MCF 10A (cell line): ENCODE measurements around the gene COL4A4. TPM values are rescaled to one million over a fixed set of nuclear protein-coding genes. Genes with fewer than 3 reads are reported as not detected.

Source experiments
- Bru-seq: library from RNA; stranded (reverse); fragments of 400-500 nt; gene quantifications from one replicate; lab custom pipeline; 2021; lab: Mats Ljungman, UMichigan
- BruChase-seq, 2 experiments: library from RNA; stranded (reverse); fragments of 400-500 nt; gene quantifications; one replicate each; lab custom pipeline; 2021; lab: Mats Ljungman, UMichigan
- BruUV-seq: library from RNA; stranded (reverse); fragments of 400-500 nt; replicated peaks from 2 replicates; lab custom pipeline; 2021; lab: Mats Ljungman, UMichigan
- CTCF ChIA-PET: fragments of 300-600 bp; sonication (Branson Sonifier 250); formaldehyde crosslinking; extraction: SDS; loops from one replicate; lab custom pipeline; 2021; ENCODE audit warnings: antibody characterized with exemption, inconsistent platforms; lab: Yijun Ruan, JAX
- POLR2A ChIA-PET: fragments of 300-600, 350-650 bp; sonication (Branson Sonifier 250); formaldehyde crosslinking; extraction: SDS; loops from one replicate; lab custom pipeline; 2020; ENCODE audit warnings: antibody characterized with exemption, inconsistent platforms; lab: Yijun Ruan, JAX
- DNase-seq: peaks from one replicate; pipeline ENCODE4 v3.0.0-alpha.2; 2018; ENCODE audit not compliant: unreplicated experiment
- H3K27ac Mint-ChIP-seq: one replicate; pipeline ENCODE4 v1.8.0; 2022; ENCODE audit warnings: mild to moderate bottlenecking, low read depth, mixed read lengths; ENCODE audit not compliant: unreplicated experiment
- H3K27me3 Mint-ChIP-seq: one replicate; pipeline ENCODE4 v1.8.0; 2022; ENCODE audit warnings: mixed read lengths; ENCODE audit not compliant: insufficient read depth, unreplicated experiment
- H3K36me3 Mint-ChIP-seq: one replicate; pipeline ENCODE4 v1.8.0; 2022; ENCODE audit warnings: mild to moderate bottlenecking, moderate library complexity, mixed read lengths; ENCODE audit not compliant: insufficient read depth, unreplicated experiment
- H3K4me1 Mint-ChIP-seq: one replicate; pipeline ENCODE4 v1.8.0; 2022; ENCODE audit warnings: mixed read lengths; ENCODE audit not compliant: insufficient read depth, unreplicated experiment
- H3K4me3 Mint-ChIP-seq: one replicate; pipeline ENCODE4 v1.8.0; 2022; ENCODE audit warnings: mild to moderate bottlenecking, moderate library complexity, mixed read lengths; ENCODE audit not compliant: unreplicated experiment
- H3K9me3 Mint-ChIP-seq: one replicate; pipeline ENCODE4 v1.8.0; 2022; ENCODE audit warnings: mixed read lengths; ENCODE audit not compliant: unreplicated experiment
- CTCF ChIP-seq: fragments of 200-600 bp; IDR thresholded peaks from one replicate; pipeline ENCODE4 v1.8.0; 2022; ENCODE audit warnings: antibody characterized with exemption, mild to moderate bottlenecking; ENCODE audit not compliant: unreplicated experiment
- intact Hi-C: fragments of 100-400 bp; cut with micrococcal nuclease; formaldehyde crosslinking; loops from 2 replicates; pipeline ENCODE4 v1.14.1; 2022
- long read RNA-seq: library from polyadenylated mRNA; stranded (forward); transcript quantifications from one replicate; pipeline ENCODE4 v2.0.0, GENCODE V29; 2022
- total RNA-seq: library from RNA; stranded (reverse); gene quantifications from 2 replicates; pipeline ENCODE4 v1.2.3, GENCODE V29; 2022

COL4A4 gene
- total RNA-seq (0.25 and 0.30 TPM in 2 replicates), Bru-seq, nascent RNA (percentile 14 among the genes with signal in this experiment), BruChase-seq, experiment 1, labeled RNA remaining after a 6-hour chase (percentile 9 among the genes with signal in this experiment), BruChase-seq, experiment 2, labeled RNA remaining after a 2-hour chase (percentile 15 among the genes with signal in this experiment)
- long read RNA-seq, partial matches to known transcripts = 1 of 1 reads
- long read RNA-seq, other reads (novel, unspliced or antisense) = 0 of 1 reads

- Mint-ChIP-seq H3K27ac (no peak within 1 kb of the TSS), H3K4me3 (peak within 1 kb of the TSS; percentile 71), H3K36me3 (no peaks in the 10 kb centered on the region), H3K27me3 (peaks cover 42% of the 10 kb centered on the region), H3K9me3 (peaks cover 6% of the 10 kb centered on the region), H3K4me1 (no peaks in the 10 kb centered on the region)
- no TSS peak for BruUV-seq
- intact Hi-C loops = no loop called here
- no peak for TF ChIP-seq CTCF
- ChIA-PET POLR2A (interaction anchor here (1.2 kb wide), 1 partner anchor 63 kb away, joined by 3 read pairs; no protein-coding TSS in a partner anchor), CTCF (interaction anchor here (0.7 to 3.5 kb wide), 3 partner anchors 13 to 211 kb away, joined by 3 to 15 read pairs (median 3); no protein-coding TSS in a partner anchor)
- peak; percentile 43 for DNase-seq
Observed at GRCh38 chr2:227163998-227164762, at the start of gene COL4A4, which contains the start of gene COL4A3. Gene COL4A4, minus strand, starts transcription at chr2:227164205. Its CDS starts 16,722 bp downstream, at chr2:227147483. Gene COL4A3, plus strand, starts transcription at chr2:227164624. Its CDS starts 103 bp downstream, at chr2:227164727.

- no peaks in the 10 kb centered on the region for H3K4me1 Mint-ChIP-seq
- DNase-seq = no peak
- no peaks in the 10 kb centered on the region for H3K9me3 Mint-ChIP-seq
- ChIA-PET CTCF (no interaction called here), POLR2A (interaction anchor here (0.6 kb wide), 1 partner anchor 62 kb away, joined by 3 read pairs; no protein-coding TSS in a partner anchor)
- intact Hi-C loops = no loop called here
- no peak overlapping the region for H3K27ac Mint-ChIP-seq
- no peaks in the 10 kb centered on the region for H3K27me3 Mint-ChIP-seq
- no peak for TF ChIP-seq CTCF
- no peaks in the 10 kb centered on the region for H3K36me3 Mint-ChIP-seq
- no peak overlapping the region for H3K4me3 Mint-ChIP-seq
- no TSS peak for BruUV-seq
Observed at GRCh38 chr2:227207573-227207972, 43.6 kb upstream of the COL4A4 start.

DNA sequence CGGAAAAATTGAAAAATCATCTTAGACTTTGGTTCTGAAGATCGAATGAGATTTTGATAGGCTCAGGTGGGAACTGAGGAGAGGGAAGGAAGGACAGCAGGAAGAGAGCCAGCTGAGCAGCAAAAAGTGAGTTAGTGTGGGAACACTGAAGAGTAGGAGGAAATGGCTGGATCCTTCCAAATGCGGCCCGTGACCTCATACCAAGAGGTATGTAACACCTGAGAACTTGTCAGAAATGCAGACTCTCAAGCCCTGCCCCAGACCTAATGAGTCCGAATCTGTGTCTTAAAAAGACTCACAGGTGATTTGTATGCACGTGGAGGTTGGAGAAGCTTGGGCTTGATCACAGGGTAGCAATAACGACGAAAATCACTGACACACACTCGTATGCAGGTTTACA lies 42.4 kb upstream of the COL4A4 start:
- no TSS peak for BruUV-seq
- Mint-ChIP-seq H3K27me3 (no peaks in the 10 kb centered on the region), H3K4me3 (no peak overlapping the region), H3K4me1 (no peaks in the 10 kb centered on the region), H3K9me3 (no peaks in the 10 kb centered on the region), H3K36me3 (no peaks in the 10 kb centered on the region), H3K27ac (no peak overlapping the region)
- no peak for DNase-seq
- ChIA-PET POLR2A (interaction anchor here (0.7 kb wide), 1 partner anchor 1005 kb away, joined by 3 read pairs; no protein-coding TSS in a partner anchor), CTCF (no interaction called here)
- TF ChIP-seq CTCF = no peak
- intact Hi-C loops = no loop called here

DNA sequence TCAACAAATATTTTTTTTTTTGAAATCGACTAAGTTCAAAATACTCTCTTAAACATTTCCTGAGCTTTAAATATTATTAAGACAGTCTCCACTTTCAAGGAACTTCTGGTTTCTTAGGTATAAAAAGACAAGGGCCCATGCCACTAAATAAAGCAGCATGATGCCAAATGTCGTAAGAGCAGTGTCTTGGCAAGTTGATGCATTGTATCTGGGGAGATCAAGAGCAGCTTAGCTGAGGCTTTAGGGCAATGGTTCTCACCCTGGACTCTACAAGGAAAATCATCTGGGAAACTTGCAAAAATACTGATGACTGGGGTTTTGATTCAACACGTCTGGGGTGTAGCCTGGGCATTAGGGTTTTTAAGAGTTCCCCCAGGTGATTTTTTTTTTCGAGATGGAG lies 41.7 kb upstream of the COL4A4 start:
- intact Hi-C loops = no loop called here
- no peaks in the 10 kb centered on the region for H3K36me3 Mint-ChIP-seq
- H3K27ac Mint-ChIP-seq = no peak overlapping the region
- H3K4me1 Mint-ChIP-seq = no peaks in the 10 kb centered on the region
- no TSS peak for BruUV-seq
- no peaks in the 10 kb centered on the region for H3K9me3 Mint-ChIP-seq
- no peaks in the 10 kb centered on the region for H3K27me3 Mint-ChIP-seq
- POLR2A ChIA-PET = interaction anchor here (0.7 to 1.0 kb wide), 3 partner anchors 34 to 1985 kb away, joined by 3 read pairs; no protein-coding TSS in a partner anchor
- H3K4me3 Mint-ChIP-seq = no peak overlapping the region
- CTCF ChIA-PET = interaction anchor here (0.7 kb wide), 1 partner anchor 1738 kb away, joined by 4 read pairs; no protein-coding TSS in a partner anchor
- DNase-seq = no peak
- no peak for TF ChIP-seq CTCF
